Measurements from ENCODE around the gene PCID2. TPM values are rescaled to one million over a fixed set of nuclear protein-coding genes. Genes with fewer than 3 reads are reported as not detected.

Gene PCID2
- polyA plus RNA-seq, 1 donor from 2014 or later: 81.3 TPM

DNA sequence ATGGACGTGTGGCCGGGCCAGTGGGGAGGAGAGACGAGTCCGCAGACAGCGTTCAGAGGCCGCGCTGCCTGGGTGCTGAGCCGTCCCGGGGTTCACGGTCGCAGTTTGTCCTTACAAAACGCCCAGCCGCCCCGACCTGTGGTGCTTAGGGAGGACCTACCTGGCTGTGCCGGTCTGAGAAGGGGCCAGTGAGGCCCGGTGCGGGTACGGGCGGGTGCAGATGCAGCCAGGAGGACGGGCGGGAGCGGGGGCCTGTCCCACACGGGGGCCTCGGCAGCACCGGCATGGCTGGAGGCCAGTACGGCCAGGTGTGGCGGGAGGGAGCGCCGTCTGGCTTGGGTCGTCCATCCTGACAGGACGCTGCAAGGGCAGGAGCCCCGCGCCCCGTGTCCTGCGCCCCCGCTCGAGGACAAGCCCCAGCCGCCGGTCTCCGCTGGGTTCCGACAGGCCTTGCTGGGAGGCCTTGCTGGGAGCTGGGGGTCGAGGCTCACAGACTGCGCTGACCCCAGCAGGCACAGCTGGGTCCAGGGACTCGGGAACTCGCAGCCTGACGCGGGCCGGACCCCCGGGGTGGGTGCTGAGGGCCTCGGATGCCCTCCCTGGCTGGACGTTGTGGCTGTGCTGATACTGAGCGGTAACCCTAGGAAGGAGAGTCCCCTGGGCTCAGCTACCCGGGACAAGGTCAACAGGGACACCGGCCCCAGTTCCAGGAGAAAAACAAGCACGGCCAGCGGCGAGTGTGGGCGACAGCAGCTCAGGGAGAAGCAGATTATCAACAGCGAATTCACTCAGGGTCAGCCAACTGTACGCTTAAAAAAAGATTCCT, 55.3 kb downstream of the PCID2 start:
- Histone ChIP-seq H3K4me2 (ENCODE audit: low read length) (peak overlapping the region; percentile 32), H2AFZ (ENCODE audit: low read depth, low read length) (peak overlapping the region; percentile 14), H3K9me2 (ENCODE audit: insufficient read depth, low read length) (no peaks in the 10 kb centered on the region), H4K20me1 (ENCODE audit: insufficient read depth) (no peaks in the 10 kb centered on the region), H3K79me2 (replicated peaks; ENCODE audit: insufficient read depth, low read length) (no peaks in the 10 kb centered on the region), H3K9ac (ENCODE audit: low read length) (peak overlapping the region; percentile 40), H3K4me3 (ENCODE audit: low read length) (peak overlapping the region; percentile 61), H3F3A (ENCODE audit: insufficient read depth, low read length, poor library complexity, severe bottlenecking) (no peaks in the 10 kb centered on the region), H3K9me3 (ENCODE audit: low read length) (no peaks in the 10 kb centered on the region), H3K27ac (ENCODE audit: low read length) (peak overlapping the region; percentile 2), H3K36me3 (ENCODE audit: insufficient read depth, low read length) (no peaks in the 10 kb centered on the region), H3K27me3 (ENCODE audit: insufficient read depth, low read depth, low read length) (peaks cover 16% of the 10 kb centered on the region)
- TF ChIP-seq, protein P1, sequence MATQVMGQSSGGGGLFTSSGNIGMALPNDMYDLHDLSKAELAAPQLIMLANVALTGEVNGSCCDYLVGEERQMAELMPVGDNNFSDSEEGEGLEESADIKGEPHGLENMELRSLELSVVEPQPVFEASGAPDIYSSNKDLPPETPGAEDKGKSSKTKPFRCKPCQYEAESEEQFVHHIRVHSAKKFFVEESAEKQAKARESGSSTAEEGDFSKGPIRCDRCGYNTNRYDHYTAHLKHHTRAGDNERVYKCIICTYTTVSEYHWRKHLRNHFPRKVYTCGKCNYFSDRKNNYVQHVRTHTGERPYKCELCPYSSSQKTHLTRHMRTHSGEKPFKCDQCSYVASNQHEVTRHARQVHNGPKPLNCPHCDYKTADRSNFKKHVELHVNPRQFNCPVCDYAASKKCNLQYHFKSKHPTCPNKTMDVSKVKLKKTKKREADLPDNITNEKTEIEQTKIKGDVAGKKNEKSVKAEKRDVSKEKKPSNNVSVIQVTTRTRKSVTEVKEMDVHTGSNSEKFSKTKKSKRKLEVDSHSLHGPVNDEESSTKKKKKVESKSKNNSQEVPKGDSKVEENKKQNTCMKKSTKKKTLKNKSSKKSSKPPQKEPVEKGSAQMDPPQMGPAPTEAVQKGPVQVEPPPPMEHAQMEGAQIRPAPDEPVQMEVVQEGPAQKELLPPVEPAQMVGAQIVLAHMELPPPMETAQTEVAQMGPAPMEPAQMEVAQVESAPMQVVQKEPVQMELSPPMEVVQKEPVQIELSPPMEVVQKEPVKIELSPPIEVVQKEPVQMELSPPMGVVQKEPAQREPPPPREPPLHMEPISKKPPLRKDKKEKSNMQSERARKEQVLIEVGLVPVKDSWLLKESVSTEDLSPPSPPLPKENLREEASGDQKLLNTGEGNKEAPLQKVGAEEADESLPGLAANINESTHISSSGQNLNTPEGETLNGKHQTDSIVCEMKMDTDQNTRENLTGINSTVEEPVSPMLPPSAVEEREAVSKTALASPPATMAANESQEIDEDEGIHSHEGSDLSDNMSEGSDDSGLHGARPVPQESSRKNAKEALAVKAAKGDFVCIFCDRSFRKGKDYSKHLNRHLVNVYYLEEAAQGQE (IDR thresholded peaks at IDR 0.05; ENCODE audit: borderline replicate concordance): no peak
- no peak for TF ChIP-seq EP300 (conservative IDR thresholded peaks at IDR 0.05; ENCODE audit: poor library complexity, severe bottlenecking)
- TF ChIP-seq MXI1 (conservative IDR thresholded peaks at IDR 0.05; ENCODE audit: poor library complexity, severe bottlenecking): no peak
- no peak for TF ChIP-seq TAF1 (IDR thresholded peaks at IDR 0.05; ENCODE audit: low read depth)
- TF ChIP-seq SMC3 (conservative IDR thresholded peaks at IDR 0.05; ENCODE audit: poor library complexity): no peak
- TF ChIP-seq, protein P2, sequence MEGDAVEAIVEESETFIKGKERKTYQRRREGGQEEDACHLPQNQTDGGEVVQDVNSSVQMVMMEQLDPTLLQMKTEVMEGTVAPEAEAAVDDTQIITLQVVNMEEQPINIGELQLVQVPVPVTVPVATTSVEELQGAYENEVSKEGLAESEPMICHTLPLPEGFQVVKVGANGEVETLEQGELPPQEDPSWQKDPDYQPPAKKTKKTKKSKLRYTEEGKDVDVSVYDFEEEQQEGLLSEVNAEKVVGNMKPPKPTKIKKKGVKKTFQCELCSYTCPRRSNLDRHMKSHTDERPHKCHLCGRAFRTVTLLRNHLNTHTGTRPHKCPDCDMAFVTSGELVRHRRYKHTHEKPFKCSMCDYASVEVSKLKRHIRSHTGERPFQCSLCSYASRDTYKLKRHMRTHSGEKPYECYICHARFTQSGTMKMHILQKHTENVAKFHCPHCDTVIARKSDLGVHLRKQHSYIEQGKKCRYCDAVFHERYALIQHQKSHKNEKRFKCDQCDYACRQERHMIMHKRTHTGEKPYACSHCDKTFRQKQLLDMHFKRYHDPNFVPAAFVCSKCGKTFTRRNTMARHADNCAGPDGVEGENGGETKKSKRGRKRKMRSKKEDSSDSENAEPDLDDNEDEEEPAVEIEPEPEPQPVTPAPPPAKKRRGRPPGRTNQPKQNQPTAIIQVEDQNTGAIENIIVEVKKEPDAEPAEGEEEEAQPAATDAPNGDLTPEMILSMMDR (IDR thresholded peaks at IDR 0.05; ENCODE audit: poor library complexity, severe bottlenecking): no peak
- no peak for TF ChIP-seq POLR2AphosphoS5 (IDR thresholded peaks at IDR 0.05)
- TF ChIP-seq RAD21 (conservative IDR thresholded peaks at IDR 0.05): no peak
- TF ChIP-seq EZH2 (IDR thresholded peaks at IDR 0.05; ENCODE audit: borderline replicate concordance, insufficient read depth, low read length, poor library complexity, severe bottlenecking): no peak

- TF ChIP-seq TAF1 (IDR thresholded peaks at IDR 0.05; ENCODE audit: low read depth): no peak
- no peak for TF ChIP-seq EZH2 (IDR thresholded peaks at IDR 0.05; ENCODE audit: borderline replicate concordance, insufficient read depth, low read length, poor library complexity, severe bottlenecking)
- no peak for TF ChIP-seq MXI1 (conservative IDR thresholded peaks at IDR 0.05; ENCODE audit: poor library complexity, severe bottlenecking)
- TF ChIP-seq, protein P1 (IDR thresholded peaks at IDR 0.05; ENCODE audit: borderline replicate concordance): no peak
- TF ChIP-seq RAD21 (conservative IDR thresholded peaks at IDR 0.05): no peak
- TF ChIP-seq, protein P2 (IDR thresholded peaks at IDR 0.05; ENCODE audit: poor library complexity, severe bottlenecking): no peak
- TF ChIP-seq POLR2AphosphoS5 (IDR thresholded peaks at IDR 0.05): no peak
- Histone ChIP-seq H3F3A (ENCODE audit: insufficient read depth, low read length, poor library complexity, severe bottlenecking) (no peaks in the 10 kb centered on the region), H3K27me3 (ENCODE audit: insufficient read depth, low read depth, low read length) (peaks cover 16% of the 10 kb centered on the region), H3K36me3 (ENCODE audit: insufficient read depth, low read length) (no peaks in the 10 kb centered on the region), H3K79me2 (replicated peaks; ENCODE audit: insufficient read depth, low read length) (no peaks in the 10 kb centered on the region), H3K9ac (ENCODE audit: low read length) (no peak overlapping the region), H3K9me2 (ENCODE audit: insufficient read depth, low read length) (no peaks in the 10 kb centered on the region), H2AFZ (ENCODE audit: low read depth, low read length) (no peak overlapping the region), H3K9me3 (ENCODE audit: low read length) (no peaks in the 10 kb centered on the region), H3K27ac (ENCODE audit: low read length) (no peak overlapping the region), H3K4me3 (ENCODE audit: low read length) (peak overlapping the region; percentile 61), H3K4me2 (ENCODE audit: low read length) (no peak overlapping the region), H4K20me1 (ENCODE audit: insufficient read depth) (no peaks in the 10 kb centered on the region)
Observed at GRCh38 chr13:113152691-113152983, 55.8 kb downstream of the PCID2 start.
